Epithelial cell of alveolus of lung (primary cell): ENCODE results near the gene PRRC2A. TPM values are rescaled to one million over a fixed set of nuclear protein-coding genes. Genes with fewer than 3 reads are reported as not detected.

Experiments
- total RNA-seq: library from RNA; depleted of rRNA; stranded (reverse); fragments of >200 nt; gene quantifications from 2 replicates; pipeline ENCODE4 v1.2.1, GENCODE V29; 2015

The PRRC2A gene
- 80.5 and 92.3 TPM in 2 replicates for total RNA-seq

DNA sequence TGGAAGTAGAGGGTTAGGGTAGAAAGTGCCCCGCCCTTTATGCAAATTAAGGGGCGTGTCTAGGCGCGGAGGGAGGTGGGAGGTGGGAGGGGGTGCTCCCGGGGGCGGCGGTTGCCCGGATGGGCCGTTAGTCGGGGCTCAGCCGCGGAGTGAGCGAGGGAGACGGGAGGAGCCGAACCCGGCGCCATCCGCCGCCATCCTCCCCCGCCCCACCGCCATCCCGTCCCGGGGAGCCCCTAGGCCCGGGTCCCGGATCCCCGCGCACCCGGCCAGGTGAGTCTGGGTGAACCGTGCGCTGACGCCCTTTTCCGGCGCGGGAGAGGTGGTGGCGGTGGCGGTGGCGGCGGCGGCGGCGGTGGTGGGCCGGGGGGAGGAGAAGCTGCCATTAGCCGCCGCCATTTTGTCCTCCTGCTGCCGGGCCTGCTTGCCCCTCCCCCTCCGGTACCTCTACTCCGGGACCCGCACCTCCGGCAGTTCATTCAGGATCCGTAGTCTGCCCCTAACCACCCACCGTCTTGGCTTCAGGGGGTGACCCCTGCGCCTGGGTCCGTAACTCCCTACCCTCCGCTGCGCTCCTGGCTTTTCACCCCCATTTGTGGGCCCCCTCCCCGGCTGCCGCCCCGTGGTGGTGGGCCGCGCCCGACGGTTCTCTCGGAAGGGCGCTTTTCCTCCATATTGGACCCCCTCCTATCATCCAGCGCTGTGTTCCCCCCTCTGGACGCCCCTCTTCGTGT, at the start of gene PRRC2A:
Gene PRRC2A, plus strand, starts transcription at position 130 of the 734 bp plus-strand sequence. CDS start 2,075 bp downstream, outside the sequence.

DNA sequence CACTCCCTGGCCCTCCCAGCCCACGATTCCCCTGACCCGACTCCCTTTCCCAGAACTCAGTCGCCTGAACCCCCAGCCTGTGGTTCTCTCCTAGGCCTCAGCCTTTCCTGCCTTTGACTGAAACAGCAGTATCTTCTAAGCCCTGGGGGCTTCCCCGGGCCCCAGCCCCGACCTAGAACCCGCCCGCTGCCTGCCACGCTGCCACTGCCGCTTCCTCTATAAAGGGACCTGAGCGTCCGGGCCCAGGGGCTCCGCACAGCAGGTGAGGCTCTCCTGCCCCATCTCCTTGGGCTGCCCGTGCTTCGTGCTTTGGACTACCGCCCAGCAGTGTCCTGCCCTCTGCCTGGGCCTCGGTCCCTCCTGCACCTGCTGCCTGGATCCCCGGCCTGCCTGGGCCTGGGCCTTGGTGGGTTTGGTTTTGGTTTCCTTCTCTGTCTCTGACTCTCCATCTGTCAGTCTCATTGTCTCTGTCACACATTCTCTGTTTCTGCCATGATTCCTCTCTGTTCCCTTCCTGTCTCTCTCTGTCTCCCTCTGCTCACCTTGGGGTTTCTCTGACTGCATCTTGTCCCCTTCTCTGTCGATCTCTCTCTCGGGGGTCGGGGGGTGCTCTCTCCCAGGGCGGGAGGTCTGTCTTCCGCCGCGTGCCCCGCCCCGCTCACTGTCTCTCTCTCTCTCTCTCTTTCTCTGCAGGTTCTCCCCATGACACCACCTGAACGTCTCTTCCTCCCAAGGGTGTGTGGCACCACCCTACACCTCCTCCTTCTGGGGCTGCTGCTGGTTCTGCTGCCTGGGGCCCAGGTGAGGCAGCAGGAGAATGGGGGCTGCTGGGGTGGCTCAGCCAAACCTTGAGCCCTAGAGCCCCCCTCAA, 48.2 kb upstream of the PRRC2A start, which contains the start of gene LTA:
Gene LTA, plus strand, starts transcription at position 249 of the 871 bp plus-strand sequence. Its CDS starts 454 bp downstream, at position 703.

GRCh38 chr6:31575335-31575901, 45.1 kb upstream of the PRRC2A start, which contains the start of gene TNF:
Gene TNF (plus strand): TSS chr6:31575565. CDS start chr6:31575742, 177 bp downstream.

DNA sequence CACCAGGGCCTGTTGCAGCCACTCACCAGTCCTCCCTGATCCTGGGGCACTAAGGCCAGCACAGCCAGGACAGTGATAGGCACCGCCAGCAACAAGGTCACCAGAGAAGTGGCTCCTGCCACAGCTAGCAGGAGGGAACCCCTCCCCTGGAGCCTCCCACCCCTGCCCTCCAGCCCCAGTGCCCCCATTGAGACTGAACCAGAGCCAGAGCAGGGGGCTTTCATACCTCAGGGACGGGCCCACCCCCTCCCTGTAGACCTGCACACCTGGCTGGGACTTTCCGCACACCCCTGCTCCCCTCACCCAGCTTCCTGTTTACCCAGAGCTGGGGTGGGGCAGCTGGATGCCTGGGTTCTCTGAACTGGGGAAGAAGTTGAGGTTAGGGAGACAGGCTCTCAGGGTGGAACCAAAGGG, 38.3 kb upstream of the PRRC2A start, which contains the start of gene LTB:
Gene LTB, minus strand, starts transcription at position 195 of the 414 bp plus-strand sequence. Its CDS starts 7 bp downstream, at position 188.

GRCh38 chr6:31586008-31586407, 34.5 kb upstream of the PRRC2A start, which contains the start of gene LST1:
Gene LST1 (plus strand): TSS chr6:31586277. CDS start chr6:31587300, 1,023 bp downstream.

DNA sequence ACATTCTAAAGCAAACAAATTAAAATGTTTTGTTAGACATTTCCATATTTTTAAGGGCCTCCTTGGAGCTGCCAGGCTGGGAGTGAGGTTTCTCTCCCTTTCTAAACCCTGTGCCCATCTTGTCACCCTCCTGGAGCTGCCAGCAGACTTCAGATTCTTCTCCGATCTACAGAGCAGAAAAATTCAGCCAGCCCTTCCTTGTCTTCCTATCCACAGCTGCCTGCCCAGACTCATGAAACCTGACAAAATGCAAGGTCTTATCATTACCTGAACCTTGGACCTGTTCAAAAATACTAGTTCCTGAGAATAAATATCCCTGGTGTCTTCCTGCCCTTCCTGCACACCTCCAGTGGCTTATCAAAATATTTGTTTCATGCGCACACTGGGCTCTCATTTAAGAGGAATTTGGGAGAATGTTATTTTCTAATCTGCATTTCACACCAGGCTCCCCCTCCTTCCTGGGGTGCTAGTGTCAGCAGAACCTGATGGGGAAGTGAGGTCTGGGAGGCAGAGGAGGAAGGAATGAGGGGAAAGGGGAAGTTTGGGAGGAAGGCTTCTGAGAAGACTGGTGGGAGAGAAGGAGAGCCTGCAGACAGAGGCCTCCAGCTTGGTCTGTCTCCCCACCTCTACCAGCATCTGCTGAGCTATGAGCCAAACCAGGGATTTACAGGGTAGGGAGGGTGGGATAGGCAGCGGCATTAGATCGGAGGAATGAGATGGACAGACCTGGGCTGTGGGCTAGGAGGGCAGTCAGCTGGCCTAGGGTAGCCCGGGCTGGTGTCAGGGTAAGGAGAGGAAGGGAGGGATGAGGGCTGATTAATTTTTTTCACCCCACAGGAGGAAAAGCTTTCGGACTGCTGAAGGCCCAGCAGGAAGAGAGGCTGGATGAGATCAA, 5.6 kb upstream of the PRRC2A start, which contains the start of gene AIF1:
Gene AIF1, plus strand, starts transcription at position 551 of the 895 bp plus-strand sequence. Its CDS starts 96 bp downstream, at position 647.

GRCh38 chr6:31655349-31656237, 35.1 kb downstream of the PRRC2A start, which contains the start of gene APOM:
Gene APOM (plus strand): TSS chr6:31655894. CDS start chr6:31655967, 73 bp downstream.

DNA sequence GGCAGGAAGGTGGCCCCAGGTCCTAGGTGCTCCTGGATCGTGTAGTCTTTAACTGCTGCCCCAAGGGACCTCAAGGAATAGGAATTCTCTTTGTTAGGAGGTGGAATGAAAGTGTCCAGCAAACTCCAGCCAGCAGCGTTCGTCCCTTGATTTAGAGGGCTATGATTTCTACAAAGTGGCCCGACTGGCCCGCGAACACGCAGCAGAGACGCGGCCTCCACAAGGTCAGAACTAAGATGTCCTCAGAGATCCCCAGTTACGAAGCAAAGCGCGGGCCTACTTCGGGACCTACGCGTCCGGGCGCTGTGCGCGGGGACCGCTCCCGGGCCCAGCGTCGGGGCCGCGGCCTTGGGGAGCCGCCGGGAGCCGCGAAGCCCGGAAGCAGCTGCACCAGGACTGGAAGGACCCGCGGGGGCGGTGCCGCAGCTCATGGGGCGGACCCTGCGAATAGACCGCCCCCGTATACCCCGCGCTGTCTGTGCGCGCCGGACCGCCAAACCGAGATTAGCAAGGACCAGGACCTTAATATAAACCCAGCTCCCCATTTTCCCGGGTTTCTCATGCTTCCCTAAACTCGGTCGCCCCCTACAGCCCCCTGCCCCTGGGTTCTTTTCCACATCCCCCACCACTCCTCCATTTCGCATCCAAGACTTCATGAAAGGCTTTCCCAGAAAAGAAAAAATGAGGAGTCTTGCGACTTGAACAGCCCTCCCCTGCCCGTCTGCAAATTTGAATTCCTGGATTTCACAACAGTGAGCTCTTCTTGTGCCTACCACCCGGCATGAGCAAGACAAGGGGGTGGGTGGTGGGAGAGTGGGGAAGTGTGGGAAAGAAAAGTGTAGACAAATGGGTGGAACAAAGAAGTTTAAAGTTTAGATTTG, 40.1 kb downstream of the PRRC2A start, which contains the start of gene C6orf47:
Gene C6orf47, minus strand, starts transcription at position 398 of the 881 bp plus-strand sequence. CDS start 831 bp downstream, outside the sequence.

GRCh38 chr6:31664790-31665500, 44.4 kb downstream of the PRRC2A start, which contains the start of gene GPANK1:
Gene GPANK1 (minus strand): TSS chr6:31664997. CDS start chr6:31664478, 519 bp downstream.

DNA sequence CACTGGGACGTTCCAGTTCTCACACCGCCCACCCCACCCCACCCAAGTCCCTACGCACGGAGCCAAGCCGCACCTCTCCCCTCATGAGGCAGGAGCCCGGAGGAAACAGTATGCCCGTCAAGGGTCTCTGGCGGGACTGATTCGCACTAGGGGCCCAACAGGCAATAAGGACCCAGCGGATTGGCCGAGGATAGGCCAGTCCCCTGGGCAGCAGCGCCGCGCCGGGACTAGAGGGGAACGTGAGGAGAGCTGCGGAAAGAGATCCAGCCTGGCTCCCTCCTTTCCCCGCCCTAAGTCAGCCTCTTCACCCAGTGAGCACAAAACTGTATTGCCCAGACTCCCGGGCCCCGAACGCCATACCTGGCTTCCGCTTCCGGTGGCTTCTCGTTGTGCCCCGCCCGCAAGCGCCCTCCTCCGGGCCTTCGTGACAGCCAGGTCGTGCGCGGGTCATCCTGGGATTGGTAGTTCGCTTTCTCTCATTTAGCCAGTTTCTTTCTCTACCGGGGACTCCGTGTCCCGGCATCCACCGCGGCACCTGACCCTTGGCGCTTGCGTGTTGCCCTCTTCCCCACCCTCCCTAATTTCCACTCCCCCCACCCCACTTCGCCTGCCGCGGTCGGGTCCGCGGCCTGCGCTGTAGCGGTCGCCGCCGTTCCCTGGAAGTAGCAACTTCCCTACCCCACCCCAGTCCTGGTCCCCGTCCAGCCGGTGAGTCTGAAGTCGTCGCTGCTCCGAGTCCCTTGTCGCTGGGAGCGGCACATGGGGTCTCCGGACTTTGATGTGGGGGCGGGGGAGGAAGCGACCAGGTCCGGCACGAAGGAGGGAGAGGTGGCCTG, 45.2 kb downstream of the PRRC2A start, which contains the start of gene CSNK2B:
Gene CSNK2B, plus strand, starts transcription at position 580 of the 836 bp plus-strand sequence. CDS start 752 bp downstream, outside the sequence.

DNA sequence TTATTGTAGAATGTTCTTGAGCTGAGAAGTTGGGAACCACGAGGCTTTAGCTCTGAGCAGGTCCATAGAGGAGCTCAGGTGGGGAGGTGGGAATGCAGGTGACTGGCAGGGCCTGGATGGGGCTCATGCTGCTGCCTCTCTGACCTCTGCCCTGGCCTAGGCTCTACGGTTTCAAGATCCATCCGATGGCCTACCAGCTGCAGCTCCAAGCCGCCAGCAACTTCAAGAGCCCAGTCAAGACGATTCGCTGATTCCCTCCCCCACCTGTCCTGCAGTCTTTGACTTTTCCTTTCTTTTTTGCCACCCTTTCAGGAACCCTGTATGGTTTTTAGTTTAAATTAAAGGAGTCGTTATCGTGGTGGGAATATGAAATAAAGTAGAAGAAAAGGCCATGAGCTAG, 49.2 kb downstream of the PRRC2A start, which contains the start of gene LY6G5B:
Gene LY6G5B, plus strand, starts transcription at position 301 of the 400 bp plus-strand sequence. CDS start 975 bp downstream, outside the sequence.

GRCh38 chr6:31680226-31681134, 60.0 kb downstream of the PRRC2A start, which contains the start of gene LY6G5C:
Gene LY6G5C (minus strand): TSS chr6:31681067. CDS start chr6:31680373, 694 bp downstream.

